ENCODE measurements around the gene CEBPB. TPM values are rescaled to one million over a fixed set of nuclear protein-coding genes. Genes with fewer than 3 reads are reported as not detected.
A peak's percentile ranks its signal among the peaks of the same experiment; 100 is the strongest.

The CEBPB gene
- total RNA-seq, 6 experiments from 2014 or later: 130 to 182 (median 152) TPM

DNA sequence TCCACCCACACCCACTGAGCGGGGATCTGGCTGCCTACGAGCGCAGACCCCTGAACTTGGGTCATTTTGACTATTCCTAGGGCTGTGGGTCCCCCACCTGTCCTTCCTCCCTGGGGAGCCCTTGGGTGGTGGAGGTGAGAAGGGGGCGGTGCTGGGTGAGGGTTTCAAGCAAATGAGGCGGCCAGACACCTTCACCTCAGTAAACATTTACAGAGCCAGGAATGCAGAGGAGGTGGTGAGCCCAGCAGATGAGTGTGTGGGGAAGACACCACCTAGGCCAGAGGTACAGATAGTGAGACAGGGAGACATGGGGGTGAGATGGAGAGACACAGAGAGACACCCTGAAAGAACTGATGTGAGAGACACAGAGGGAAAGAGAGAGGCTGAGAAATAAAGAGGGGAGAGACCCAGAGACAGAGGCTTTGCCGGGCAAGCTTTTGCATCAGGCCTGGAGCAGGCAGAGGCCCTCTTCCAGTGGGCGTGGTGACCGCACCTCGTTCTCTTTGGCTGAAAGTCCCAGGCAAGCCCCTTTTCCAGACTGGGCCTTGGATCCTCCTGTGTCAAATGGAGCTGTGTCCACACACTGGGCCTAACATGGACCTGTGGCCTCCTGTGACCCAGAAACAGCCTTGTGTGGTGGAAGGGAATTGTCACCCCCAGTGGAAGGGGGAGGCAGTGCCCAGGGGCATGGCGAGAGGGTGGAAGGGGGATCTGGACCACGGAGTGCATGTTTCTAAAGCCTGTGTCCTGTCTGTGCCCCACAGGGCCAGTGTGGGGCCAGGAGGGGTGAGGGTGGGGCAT, 29.7 kb downstream of the CEBPB start:
- intact Hi-C loops (cut with DNase I): no loop called here
- H3K4me1 ChIP-seq: peaks cover 0 to 6% (median 0%) of the 10 kb centered on the region in 4 donors
- H3K27ac ChIP-seq: peak overlapping the region in 2 of 3 donors; percentile 9 to 17
- no peak overlapping the region for H3K4me3 ChIP-seq
- TF ChIP-seq, protein P1, sequence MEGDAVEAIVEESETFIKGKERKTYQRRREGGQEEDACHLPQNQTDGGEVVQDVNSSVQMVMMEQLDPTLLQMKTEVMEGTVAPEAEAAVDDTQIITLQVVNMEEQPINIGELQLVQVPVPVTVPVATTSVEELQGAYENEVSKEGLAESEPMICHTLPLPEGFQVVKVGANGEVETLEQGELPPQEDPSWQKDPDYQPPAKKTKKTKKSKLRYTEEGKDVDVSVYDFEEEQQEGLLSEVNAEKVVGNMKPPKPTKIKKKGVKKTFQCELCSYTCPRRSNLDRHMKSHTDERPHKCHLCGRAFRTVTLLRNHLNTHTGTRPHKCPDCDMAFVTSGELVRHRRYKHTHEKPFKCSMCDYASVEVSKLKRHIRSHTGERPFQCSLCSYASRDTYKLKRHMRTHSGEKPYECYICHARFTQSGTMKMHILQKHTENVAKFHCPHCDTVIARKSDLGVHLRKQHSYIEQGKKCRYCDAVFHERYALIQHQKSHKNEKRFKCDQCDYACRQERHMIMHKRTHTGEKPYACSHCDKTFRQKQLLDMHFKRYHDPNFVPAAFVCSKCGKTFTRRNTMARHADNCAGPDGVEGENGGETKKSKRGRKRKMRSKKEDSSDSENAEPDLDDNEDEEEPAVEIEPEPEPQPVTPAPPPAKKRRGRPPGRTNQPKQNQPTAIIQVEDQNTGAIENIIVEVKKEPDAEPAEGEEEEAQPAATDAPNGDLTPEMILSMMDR (IDR thresholded peaks at IDR 0.05): no peak
- TF ChIP-seq POLR2A (IDR thresholded peaks at IDR 0.05): no peak
- 95% methylated on average over 4 of the region's 11 CpGs for WGBS (ENCODE audit: insufficient coverage, low coverage, low lambda C conversion rate, missing lambda C conversion rate)
- H3K27me3 ChIP-seq: no peaks in the 10 kb centered on the region
- H3K36me3 ChIP-seq: no peaks in the 10 kb centered on the region
- no peaks in the 10 kb centered on the region for H3K9me3 ChIP-seq
- DNase-seq (peak in 1 of 3 donors; percentile 57), ATAC-seq (no peak)

DNA sequence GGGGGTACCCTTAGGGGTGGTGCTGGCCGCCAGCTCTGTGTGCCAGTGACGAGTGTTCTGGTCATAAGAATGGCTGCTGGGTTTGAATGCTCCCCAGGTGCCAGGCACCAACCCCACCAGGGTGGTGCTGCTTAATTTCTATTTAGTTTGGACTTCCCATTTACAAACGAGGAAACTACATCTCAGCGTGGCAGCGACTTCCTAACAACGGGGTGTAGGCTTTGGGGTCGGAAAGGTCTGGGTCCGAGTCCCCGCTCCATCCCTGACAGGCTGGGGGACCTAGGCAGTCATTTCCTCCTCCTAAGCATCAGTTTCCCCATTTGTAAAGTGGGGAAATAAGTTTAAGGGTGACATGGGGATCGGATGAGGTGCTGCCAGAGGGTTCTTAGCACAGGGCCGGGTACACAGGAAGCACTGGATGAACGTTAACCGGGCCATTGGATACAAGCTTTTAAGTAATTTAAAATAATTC, 30.3 kb downstream of the CEBPB start:
- H3K27me3 ChIP-seq: no peaks in the 10 kb centered on the region
- WGBS (ENCODE audit: insufficient coverage, low coverage, low lambda C conversion rate, missing lambda C conversion rate): 59% methylated on average over 9 of the region's 13 CpGs
- no peak overlapping the region for H3K4me3 ChIP-seq
- no peak for TF ChIP-seq POLR2A (IDR thresholded peaks at IDR 0.05)
- TF ChIP-seq, protein P1 (IDR thresholded peaks at IDR 0.05): no peak
- no peaks in the 10 kb centered on the region for H3K36me3 ChIP-seq
- peaks cover 0 to 6% (median 0%) of the 10 kb centered on the region in 4 donors for H3K4me1 ChIP-seq
- ATAC-seq: no peak
- no peaks in the 10 kb centered on the region for H3K9me3 ChIP-seq
- intact Hi-C loops (cut with DNase I): no loop called here
- DNase-seq: no peak
- peak overlapping the region in 2 of 3 donors; percentile 9 to 17 for H3K27ac ChIP-seq

DNA sequence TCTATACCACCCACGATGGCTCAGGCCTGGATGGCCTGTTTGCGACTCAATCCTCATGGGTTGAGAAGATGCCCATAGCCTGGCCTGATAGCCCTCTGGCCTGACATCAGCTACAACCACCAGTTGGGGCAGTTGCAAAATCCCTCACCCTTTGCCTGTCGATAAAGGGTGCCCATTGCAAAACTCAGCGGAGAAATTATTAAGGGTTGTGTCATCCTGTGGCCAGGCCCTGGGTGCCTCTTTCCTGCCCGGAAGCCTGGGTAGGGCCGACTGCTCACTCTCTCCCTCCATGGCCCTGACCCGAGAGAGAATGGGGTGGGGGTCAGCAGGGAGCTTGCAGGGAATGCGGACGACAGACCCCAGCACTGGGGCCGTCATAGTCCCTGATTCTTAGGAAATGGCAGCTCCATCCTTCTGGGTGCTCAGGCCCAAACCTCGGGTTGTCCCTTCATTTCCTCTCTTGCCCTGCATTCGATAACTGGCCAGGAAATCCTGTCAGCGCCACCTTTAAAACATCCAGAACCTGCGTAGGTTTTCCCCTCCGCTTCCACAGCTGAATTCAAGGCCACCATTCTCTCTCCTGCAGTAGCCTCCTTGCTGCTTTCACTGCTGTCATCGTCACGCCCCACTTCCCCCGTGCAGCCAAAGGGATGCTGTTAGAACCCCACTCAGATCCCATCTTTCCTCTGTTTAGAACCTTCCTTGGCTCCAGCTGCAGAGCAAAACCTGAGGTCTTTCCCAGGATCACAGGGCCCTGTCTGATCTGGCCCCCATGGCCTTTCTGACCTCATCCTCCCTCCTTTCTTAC, 31.1 kb downstream of the CEBPB start:
- intact Hi-C loops (cut with DNase I): no loop called here
- H3K27ac ChIP-seq: peak overlapping the region in 2 of 3 donors; percentile 17 to 45

DNA sequence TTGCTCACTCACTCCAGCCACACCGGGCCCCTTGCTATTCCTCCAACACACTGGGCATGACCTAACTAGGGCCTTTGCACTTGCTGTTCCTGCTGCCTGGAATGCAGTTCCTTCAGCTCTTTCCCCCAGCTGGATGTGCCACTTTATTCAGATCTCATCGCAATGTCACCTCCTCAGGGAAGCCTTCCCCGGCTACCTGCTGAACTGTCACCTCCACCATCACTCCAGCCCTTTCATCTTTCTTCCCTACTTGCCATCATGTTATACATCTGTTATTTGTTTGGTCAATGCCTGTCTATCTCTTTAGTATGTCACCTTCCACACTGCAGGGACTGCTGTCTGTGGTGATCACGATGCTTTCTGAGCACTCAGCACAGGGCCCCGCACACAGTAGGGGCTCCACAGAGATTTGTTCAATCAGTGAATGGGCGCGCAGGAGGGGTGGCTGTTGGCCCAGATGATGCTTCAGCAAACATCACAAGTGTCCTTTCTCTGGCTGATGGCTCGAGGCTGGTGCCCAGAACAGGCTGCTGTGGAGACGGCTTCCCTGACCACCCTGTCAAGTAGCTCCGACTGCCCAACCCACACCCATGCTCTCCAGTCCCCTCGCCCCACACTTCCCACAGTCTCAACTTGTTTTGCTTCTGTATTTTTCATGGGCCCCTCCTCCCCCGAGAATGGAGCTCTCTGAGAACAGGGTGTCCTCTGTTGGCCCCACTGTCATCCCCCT, 31.8 kb downstream of the CEBPB start:
- no peak overlapping the region for H3K4me3 ChIP-seq
- H3K27ac ChIP-seq: no peak overlapping the region
- DNase-seq (peak in 1 of 3 donors; percentile 37), ATAC-seq (no peak)
- peaks cover 0 to 6% (median 0%) of the 10 kb centered on the region in 4 donors for H3K4me1 ChIP-seq
- H3K27me3 ChIP-seq: no peaks in the 10 kb centered on the region
- TF ChIP-seq POLR2A (IDR thresholded peaks at IDR 0.05): no peak
- TF ChIP-seq, protein P1 (IDR thresholded peaks at IDR 0.05): no peak
- H3K36me3 ChIP-seq: no peaks in the 10 kb centered on the region
- intact Hi-C loops (cut with DNase I): no loop called here
- H3K9me3 ChIP-seq: no peaks in the 10 kb centered on the region
- 87% methylated on average over 4 of the region's 12 CpGs for WGBS (ENCODE audit: insufficient coverage, low coverage, low lambda C conversion rate, missing lambda C conversion rate)

More for the DNA sequence above, 31.1 kb downstream of the CEBPB start:
- Histone ChIP-seq H3K36me3 (no peaks in the 10 kb centered on the region), H3K4me3 (no peak overlapping the region), H3K4me1 (peaks cover 0 to 6% (median 0%) of the 10 kb centered on the region in 4 donors), H3K9me3 (no peaks in the 10 kb centered on the region), H3K27me3 (no peaks in the 10 kb centered on the region)
- DNase-seq: peak; percentile 61 to 82 (median 74)
- no peak for TF ChIP-seq POLR2A (IDR thresholded peaks at IDR 0.05)
- TF ChIP-seq, protein P1 (IDR thresholded peaks at IDR 0.05): peak in 1 of 4 donors; percentile 7
- peak; percentile 81 to 93 (median 86) for ATAC-seq
- 42% methylated on average over 8 of the region's 18 CpGs for WGBS (ENCODE audit: insufficient coverage, low coverage, low lambda C conversion rate, missing lambda C conversion rate)
